Measurements from ENCODE around the gene SLC39A6.

GRCh38 chr18:36129300-36130038, at the start of gene SLC39A6, which contains the start of gene ELP2:
- TF ChIP-seq POLR2AphosphoS5 (IDR thresholded peaks at IDR 0.05; ENCODE audit: low read depth, low read length) (peak; percentile 82), POLR2A (IDR thresholded peaks at IDR 0.05; ENCODE audit: low read depth, low read length) (peak; percentile 79), TAF1 (IDR thresholded peaks at IDR 0.05; ENCODE audit: borderline replicate concordance, low read depth, low read length) (peak; percentile 57)

Data from GM12892 (cell line).